Osteocyte (in vitro differentiated cells): ENCODE results near the gene JPT1. TPM values are rescaled to one million over a fixed set of nuclear protein-coding genes. Genes with fewer than 3 reads are reported as not detected.
"Not testable (repeated sequence)": the region's sequence is repeated elsewhere in the genome, so short reads cannot be mapped to it uniquely, and the experiment has no call there.

Experiments used
- DNase-seq: peaks from one replicate; pipeline ENCODE4 v3.0.0; 2021; ENCODE audit warnings: mixed read lengths; ENCODE audit not compliant: unreplicated experiment; ENCODE audit errors: extremely low spot score
- H3K27ac Mint-ChIP-seq: one replicate; pipeline ENCODE4 v1.8.0; 2021; ENCODE audit warnings: mild to moderate bottlenecking, mixed read lengths; ENCODE audit not compliant: unreplicated experiment
- H3K27me3 Mint-ChIP-seq: one replicate; pipeline ENCODE4 v1.8.0; 2021; ENCODE audit warnings: mixed read lengths; ENCODE audit not compliant: unreplicated experiment
- H3K36me3 Mint-ChIP-seq: one replicate; pipeline ENCODE4 v1.8.0; 2021; ENCODE audit warnings: mixed read lengths; ENCODE audit not compliant: unreplicated experiment
- H3K4me1 Mint-ChIP-seq: one replicate; pipeline ENCODE4 v1.8.0; 2021; ENCODE audit warnings: mixed read lengths; ENCODE audit not compliant: unreplicated experiment
- H3K4me3 Mint-ChIP-seq: one replicate; pipeline ENCODE4 v1.8.0; 2021; ENCODE audit warnings: mild to moderate bottlenecking, moderate library complexity, mixed read lengths; ENCODE audit not compliant: unreplicated experiment
- H3K9me3 Mint-ChIP-seq: one replicate; pipeline ENCODE4 v1.8.0; 2021; ENCODE audit warnings: mixed read lengths; ENCODE audit not compliant: unreplicated experiment
- total RNA-seq: library from RNA; stranded (reverse); gene quantifications from 2 replicates; pipeline ENCODE4 v1.2.1, GENCODE V29; 2021
- TF ChIP-seq, protein P1 (sequence below): fragments of 200-600 bp; sonication (generic); IDR thresholded peaks from 2 replicates; pipeline ENCODE4 v1.5.0; 2021; ENCODE audit warnings: antibody characterized with exemption, mild to moderate bottlenecking, moderate library complexity

Gene JPT1
- total RNA-seq, 1 donor from 2014 or later, result 95.9 TPM

- H3K4me1 Mint-ChIP-seq, result peaks cover 6% of the 10 kb centered on the region
- H3K4me3 Mint-ChIP-seq, result no peak overlapping the region
- DNase-seq, result no peak
- peaks cover 11% of the 10 kb centered on the region for H3K36me3 Mint-ChIP-seq
- no peaks in the 10 kb centered on the region for H3K27me3 Mint-ChIP-seq
- no peaks in the 10 kb centered on the region for H3K9me3 Mint-ChIP-seq
- TF ChIP-seq, protein P1, sequence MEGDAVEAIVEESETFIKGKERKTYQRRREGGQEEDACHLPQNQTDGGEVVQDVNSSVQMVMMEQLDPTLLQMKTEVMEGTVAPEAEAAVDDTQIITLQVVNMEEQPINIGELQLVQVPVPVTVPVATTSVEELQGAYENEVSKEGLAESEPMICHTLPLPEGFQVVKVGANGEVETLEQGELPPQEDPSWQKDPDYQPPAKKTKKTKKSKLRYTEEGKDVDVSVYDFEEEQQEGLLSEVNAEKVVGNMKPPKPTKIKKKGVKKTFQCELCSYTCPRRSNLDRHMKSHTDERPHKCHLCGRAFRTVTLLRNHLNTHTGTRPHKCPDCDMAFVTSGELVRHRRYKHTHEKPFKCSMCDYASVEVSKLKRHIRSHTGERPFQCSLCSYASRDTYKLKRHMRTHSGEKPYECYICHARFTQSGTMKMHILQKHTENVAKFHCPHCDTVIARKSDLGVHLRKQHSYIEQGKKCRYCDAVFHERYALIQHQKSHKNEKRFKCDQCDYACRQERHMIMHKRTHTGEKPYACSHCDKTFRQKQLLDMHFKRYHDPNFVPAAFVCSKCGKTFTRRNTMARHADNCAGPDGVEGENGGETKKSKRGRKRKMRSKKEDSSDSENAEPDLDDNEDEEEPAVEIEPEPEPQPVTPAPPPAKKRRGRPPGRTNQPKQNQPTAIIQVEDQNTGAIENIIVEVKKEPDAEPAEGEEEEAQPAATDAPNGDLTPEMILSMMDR, result no peak
- peak overlapping the region; percentile 56 for H3K27ac Mint-ChIP-seq
These were observed 18.4 kb downstream of the JPT1 start for GRCh38 chr17:75135946-75136345.

GRCh38 chr17:75135452-75135851 lies 18.9 kb downstream of the JPT1 start:
- no peak overlapping the region for H3K4me3 Mint-ChIP-seq
- H3K9me3 Mint-ChIP-seq, result no peaks in the 10 kb centered on the region
- no peaks in the 10 kb centered on the region for H3K27me3 Mint-ChIP-seq
- TF ChIP-seq, protein P1, result no peak
- no peak for DNase-seq
- H3K4me1 Mint-ChIP-seq, result peaks cover 8% of the 10 kb centered on the region
- peaks cover 12% of the 10 kb centered on the region for H3K36me3 Mint-ChIP-seq
- peak overlapping the region; percentile 56 for H3K27ac Mint-ChIP-seq

DNA sequence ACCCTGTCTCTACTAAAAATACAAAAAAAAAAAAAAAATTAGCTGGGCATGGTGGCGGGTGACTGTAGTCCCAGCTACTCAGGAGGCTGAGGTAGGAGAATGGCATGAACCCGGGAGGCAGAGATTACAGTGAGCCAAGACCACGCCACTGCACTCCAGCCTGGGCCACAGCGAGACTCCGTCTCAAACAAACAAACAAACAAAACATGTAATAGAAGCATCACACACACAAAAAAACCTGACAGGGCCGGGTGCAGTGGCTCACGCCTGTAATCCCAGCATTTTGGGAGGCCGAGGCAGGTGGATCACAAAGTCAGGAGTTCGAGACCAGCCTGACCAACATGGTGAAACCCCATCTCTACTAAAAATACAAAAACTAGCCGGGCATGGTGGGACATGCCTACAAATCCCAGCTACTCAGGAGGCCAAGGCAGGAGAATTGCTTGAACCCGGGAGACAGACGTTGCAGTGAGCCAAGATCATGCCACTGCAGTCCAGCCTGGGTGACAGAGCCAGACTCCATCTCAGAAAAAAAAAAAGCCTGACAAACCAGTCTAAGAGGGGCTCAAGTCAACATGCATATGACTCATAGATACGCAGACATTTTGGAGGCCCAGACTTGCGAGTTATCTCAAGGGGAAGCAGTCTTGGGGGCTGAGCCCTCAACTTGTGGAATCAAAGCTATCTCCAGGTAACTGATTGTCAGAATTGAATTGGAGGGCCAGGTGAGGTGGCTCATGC lies 20.5 kb downstream of the JPT1 start:
- H3K4me3 Mint-ChIP-seq, H3K27me3 Mint-ChIP-seq, H3K9me3 Mint-ChIP-seq, H3K36me3 Mint-ChIP-seq, DNase-seq: not testable (repeated sequence)
- Mint-ChIP-seq H3K4me1 (peaks cover 11% of the 10 kb centered on the region), H3K27ac (peak overlapping the region; percentile 23)

DNA sequence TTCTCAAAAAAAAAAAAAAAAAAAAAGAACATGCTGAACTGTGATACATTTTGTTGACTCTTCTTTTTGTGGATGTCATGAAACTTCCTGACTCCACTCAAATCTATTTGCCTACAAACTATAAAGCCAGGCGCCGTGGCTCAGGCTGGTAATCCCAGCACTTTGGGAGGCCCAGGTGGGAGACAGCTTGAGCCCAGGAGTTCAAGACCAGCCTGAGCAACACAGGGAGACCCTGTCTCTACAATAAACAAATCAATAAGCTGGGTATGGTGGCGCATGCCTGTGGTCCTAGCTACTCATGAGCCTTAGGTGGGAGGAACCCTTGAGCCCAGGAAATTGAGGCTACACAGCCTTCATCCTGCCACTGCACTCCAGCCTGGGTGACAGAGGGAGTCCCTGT lies 21.3 kb downstream of the JPT1 start:
- H3K27ac Mint-ChIP-seq, result no peak overlapping the region
- no peaks in the 10 kb centered on the region for H3K9me3 Mint-ChIP-seq
- DNase-seq, result no peak
- H3K4me1 Mint-ChIP-seq, result peaks cover 11% of the 10 kb centered on the region
- no peak overlapping the region for H3K4me3 Mint-ChIP-seq
- TF ChIP-seq, protein P1, result no peak
- H3K36me3 Mint-ChIP-seq, result peaks cover 10% of the 10 kb centered on the region
- H3K27me3 Mint-ChIP-seq, result no peaks in the 10 kb centered on the region

GRCh38 chr17:75132018-75133000 lies 22.0 kb downstream of the JPT1 start:
- H3K9me3 Mint-ChIP-seq, result not testable (repeated sequence)
- peaks cover 11% of the 10 kb centered on the region for H3K4me1 Mint-ChIP-seq

More at GRCh38 chr17:75132018-75133000, 22.0 kb downstream of the JPT1 start:
- H3K27ac Mint-ChIP-seq, result peak overlapping the region; percentile 89
- not testable (repeated sequence) for H3K27me3 Mint-ChIP-seq, H3K36me3 Mint-ChIP-seq, DNase-seq
- peak overlapping the region; percentile 80 for H3K4me3 Mint-ChIP-seq
